ENCODE data around the gene TCERG1L.

Gene TCERG1L

DNA sequence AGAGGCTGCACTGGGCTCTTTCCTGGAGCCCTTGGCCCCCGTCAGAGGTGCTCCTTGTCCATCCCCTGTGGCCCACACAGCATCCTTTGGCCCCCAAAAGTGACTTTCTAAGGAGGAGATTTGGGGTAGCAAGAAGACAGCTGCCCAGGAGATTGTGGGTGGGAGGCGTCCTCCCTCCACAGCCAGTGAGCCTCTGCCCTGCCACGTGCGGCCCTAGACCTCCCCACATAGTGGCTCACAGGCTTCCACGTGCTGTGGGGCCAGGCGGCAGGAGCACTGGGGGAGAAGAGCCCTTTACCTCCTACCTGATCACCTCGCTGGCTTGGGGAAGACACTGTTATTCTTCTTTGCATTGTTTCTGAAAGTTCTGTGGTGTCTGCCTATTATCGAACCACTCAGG, 178.8 kb downstream of the TCERG1L start:
- TF ChIP-seq CEBPB (IDR thresholded peaks at IDR 0.05) (no peak), ZBTB7A (IDR thresholded peaks at IDR 0.05; ENCODE audit: low read depth) (no peak), TAF1 (IDR thresholded peaks at IDR 0.05; ENCODE audit: low read depth) (no peak), TCF12 (IDR thresholded peaks at IDR 0.05; ENCODE audit: low read depth) (no peak), EP300 (IDR thresholded peaks at IDR 0.05; ENCODE audit: borderline replicate concordance) (no peak), CREB1 (IDR thresholded peaks at IDR 0.05; ENCODE audit: low read depth) (no peak), TEAD4 (IDR thresholded peaks at IDR 0.05) (no peak), RAD21 (IDR thresholded peaks at IDR 0.05; ENCODE audit: low read depth) (no peak)
- TF ChIP-seq, protein P1, sequence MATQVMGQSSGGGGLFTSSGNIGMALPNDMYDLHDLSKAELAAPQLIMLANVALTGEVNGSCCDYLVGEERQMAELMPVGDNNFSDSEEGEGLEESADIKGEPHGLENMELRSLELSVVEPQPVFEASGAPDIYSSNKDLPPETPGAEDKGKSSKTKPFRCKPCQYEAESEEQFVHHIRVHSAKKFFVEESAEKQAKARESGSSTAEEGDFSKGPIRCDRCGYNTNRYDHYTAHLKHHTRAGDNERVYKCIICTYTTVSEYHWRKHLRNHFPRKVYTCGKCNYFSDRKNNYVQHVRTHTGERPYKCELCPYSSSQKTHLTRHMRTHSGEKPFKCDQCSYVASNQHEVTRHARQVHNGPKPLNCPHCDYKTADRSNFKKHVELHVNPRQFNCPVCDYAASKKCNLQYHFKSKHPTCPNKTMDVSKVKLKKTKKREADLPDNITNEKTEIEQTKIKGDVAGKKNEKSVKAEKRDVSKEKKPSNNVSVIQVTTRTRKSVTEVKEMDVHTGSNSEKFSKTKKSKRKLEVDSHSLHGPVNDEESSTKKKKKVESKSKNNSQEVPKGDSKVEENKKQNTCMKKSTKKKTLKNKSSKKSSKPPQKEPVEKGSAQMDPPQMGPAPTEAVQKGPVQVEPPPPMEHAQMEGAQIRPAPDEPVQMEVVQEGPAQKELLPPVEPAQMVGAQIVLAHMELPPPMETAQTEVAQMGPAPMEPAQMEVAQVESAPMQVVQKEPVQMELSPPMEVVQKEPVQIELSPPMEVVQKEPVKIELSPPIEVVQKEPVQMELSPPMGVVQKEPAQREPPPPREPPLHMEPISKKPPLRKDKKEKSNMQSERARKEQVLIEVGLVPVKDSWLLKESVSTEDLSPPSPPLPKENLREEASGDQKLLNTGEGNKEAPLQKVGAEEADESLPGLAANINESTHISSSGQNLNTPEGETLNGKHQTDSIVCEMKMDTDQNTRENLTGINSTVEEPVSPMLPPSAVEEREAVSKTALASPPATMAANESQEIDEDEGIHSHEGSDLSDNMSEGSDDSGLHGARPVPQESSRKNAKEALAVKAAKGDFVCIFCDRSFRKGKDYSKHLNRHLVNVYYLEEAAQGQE (IDR thresholded peaks at IDR 0.05; ENCODE audit: low read depth) = no peak
- TF ChIP-seq, protein P2, sequence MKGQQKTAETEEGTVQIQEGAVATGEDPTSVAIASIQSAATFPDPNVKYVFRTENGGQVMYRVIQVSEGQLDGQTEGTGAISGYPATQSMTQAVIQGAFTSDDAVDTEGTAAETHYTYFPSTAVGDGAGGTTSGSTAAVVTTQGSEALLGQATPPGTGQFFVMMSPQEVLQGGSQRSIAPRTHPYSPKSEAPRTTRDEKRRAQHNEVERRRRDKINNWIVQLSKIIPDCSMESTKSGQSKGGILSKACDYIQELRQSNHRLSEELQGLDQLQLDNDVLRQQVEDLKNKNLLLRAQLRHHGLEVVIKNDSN (IDR thresholded peaks at IDR 0.05) = no peak
- TF ChIP-seq, protein P3, sequence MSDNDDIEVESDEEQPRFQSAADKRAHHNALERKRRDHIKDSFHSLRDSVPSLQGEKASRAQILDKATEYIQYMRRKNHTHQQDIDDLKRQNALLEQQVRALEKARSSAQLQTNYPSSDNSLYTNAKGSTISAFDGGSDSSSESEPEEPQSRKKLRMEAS (IDR thresholded peaks at IDR 0.05) = no peak

DNA sequence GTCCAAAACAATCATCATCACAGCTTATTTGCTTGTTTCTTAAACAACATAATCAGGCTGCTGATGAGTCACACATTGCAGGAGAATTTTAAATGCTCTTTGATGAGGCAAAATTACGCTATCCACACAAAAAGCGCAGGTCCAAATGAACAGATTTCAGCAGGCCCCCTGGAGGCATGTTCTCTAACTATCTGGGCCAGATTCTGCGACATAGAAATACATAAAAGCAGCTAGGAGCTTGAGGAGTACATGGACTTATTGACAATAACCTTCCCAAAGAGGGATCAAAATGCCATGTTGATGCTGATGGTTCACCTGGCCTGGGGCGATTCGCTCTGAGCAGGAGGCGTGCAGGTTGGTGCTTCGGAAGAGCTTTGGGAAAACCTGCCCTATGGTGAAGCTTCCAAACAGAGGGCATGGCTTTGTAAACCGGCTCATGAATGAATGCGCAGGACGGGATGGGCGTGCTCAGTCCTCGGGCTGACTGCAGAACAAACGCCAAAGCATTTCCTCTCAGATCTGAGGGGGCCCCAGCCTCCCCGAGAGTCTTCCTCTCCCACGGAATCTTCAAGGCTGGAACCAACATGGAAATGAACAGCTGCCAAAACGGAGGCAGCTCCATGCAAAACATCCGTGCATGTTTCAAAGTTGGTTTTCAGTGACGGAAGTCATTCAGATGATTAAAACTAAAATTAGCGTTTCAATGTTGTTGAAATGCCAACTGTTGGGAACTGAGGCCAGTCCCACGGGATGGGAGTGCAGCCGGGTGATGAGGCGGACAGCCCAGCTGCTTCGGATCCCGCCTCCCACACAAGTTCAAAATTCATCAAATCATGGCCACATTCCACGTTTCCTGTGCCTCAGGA, 179.6 kb downstream of the TCERG1L start:
- no peak for TF ChIP-seq YY1 (IDR thresholded peaks at IDR 0.05; ENCODE audit: low read depth)
- TF ChIP-seq, protein P1 (IDR thresholded peaks at IDR 0.05; ENCODE audit: low read depth) = no peak
- TF ChIP-seq CEBPB (IDR thresholded peaks at IDR 0.05) = no peak
- TF ChIP-seq TAF1 (IDR thresholded peaks at IDR 0.05; ENCODE audit: low read depth) = no peak

DNA sequence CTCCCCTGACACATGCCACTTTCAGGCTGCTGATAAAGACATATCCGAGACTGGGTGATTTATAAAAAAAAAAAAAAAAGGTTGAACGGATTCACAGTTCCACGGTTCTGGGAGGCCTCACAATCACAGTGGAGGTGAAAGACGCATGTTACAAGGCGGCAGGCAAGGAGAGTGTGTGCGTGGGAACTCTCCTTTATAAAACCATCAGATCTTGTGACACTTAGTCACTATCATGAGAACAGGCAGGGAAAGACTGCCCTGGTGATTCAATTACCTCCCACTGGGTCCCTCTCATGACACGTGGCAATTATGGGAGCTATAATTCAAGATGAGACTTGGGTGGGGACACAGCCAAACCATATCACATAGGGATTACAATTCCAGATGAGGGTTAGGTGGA, 181.5 kb downstream of the TCERG1L start:
- TF ChIP-seq ZBTB7A (IDR thresholded peaks at IDR 0.05; ENCODE audit: low read depth) = no peak
- TF ChIP-seq EGR1 (IDR thresholded peaks at IDR 0.05) = no peak
- TF ChIP-seq TEAD4 (IDR thresholded peaks at IDR 0.05) = no peak
- TF ChIP-seq CREB1 (IDR thresholded peaks at IDR 0.05; ENCODE audit: low read depth) = no peak
- TF ChIP-seq RAD21 (IDR thresholded peaks at IDR 0.05; ENCODE audit: low read depth) = no peak
- TF ChIP-seq, protein P3 (IDR thresholded peaks at IDR 0.05) = no peak

DNA sequence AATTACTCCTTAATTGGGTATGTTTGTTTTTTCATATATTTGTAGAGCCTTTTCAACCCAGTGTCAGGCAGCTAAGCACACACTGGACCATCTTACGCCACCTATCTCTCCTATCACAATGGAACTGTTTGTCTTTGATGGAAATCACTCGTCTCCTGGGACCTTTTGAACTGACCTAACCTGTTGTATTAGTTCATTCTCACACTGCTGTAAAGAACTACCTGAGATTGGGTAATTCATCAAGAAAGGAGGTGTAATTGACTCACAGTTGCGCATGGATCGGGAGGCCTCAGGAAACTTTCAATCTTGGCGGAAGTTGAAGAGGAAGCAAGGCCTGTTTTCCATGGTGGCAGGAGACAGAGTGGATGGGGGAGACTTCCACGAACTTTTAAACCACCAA, 182.0 kb downstream of the TCERG1L start:
- TF ChIP-seq, protein P2 (IDR thresholded peaks at IDR 0.05) = no peak
- TF ChIP-seq TEAD4 (IDR thresholded peaks at IDR 0.05) (no peak), RAD21 (IDR thresholded peaks at IDR 0.05; ENCODE audit: low read depth) (no peak), NFIC (IDR thresholded peaks at IDR 0.05) (no peak), TCF12 (IDR thresholded peaks at IDR 0.05; ENCODE audit: low read depth) (no peak), EP300 (IDR thresholded peaks at IDR 0.05; ENCODE audit: borderline replicate concordance) (no peak), ZBTB7A (IDR thresholded peaks at IDR 0.05; ENCODE audit: low read depth) (no peak), FOXM1 (IDR thresholded peaks at IDR 0.05; ENCODE audit: borderline replicate concordance, low read depth) (no peak), CEBPB (IDR thresholded peaks at IDR 0.05) (no peak), TAF1 (IDR thresholded peaks at IDR 0.05; ENCODE audit: low read depth) (no peak), CREB1 (IDR thresholded peaks at IDR 0.05; ENCODE audit: low read depth) (no peak), EGR1 (IDR thresholded peaks at IDR 0.05) (no peak), YY1 (IDR thresholded peaks at IDR 0.05; ENCODE audit: low read depth) (no peak)
- TF ChIP-seq, protein P3 (IDR thresholded peaks at IDR 0.05) = no peak
- TF ChIP-seq, protein P1 (IDR thresholded peaks at IDR 0.05; ENCODE audit: low read depth) = no peak
